K562 (cell line): ENCODE measurements around the gene ZNHIT6. TPM values are rescaled to one million over a fixed set of nuclear protein-coding genes. Genes with fewer than 3 reads are reported as not detected.

Experiments used
- CHAMP1 ChIP-seq: fragments of 450-650 bp; IDR thresholded peaks from 2 replicates; pipeline ENCODE4 v1.6.1; 2016; ENCODE audit warnings: mild to moderate bottlenecking
- CUX1 ChIP-seq: fragments of 200-800 bp; sonication (Bioruptor generic); IDR thresholded peaks from 2 replicates; pipeline ENCODE4 v1.6.1; 2016; ENCODE audit warnings: missing genetic modification characterization, missing compliant biosample characterization
- E2F3 ChIP-seq: fragments of 250-450 bp; sonication (Bioruptor Pico); IDR thresholded peaks from 2 replicates; pipeline ENCODE4 v1.4.0; 2020; ENCODE audit warnings: mild to moderate bottlenecking
- GABPB1 ChIP-seq: sonication (generic); formaldehyde crosslinking; IDR thresholded peaks from 2 replicates; pipeline ENCODE4 v1.8.0; 2022; ENCODE audit warnings: mild to moderate bottlenecking, missing genetic modification reagents
- KDM4B ChIP-seq, 2 experiments: fragments of 450-650 bp in 1 of 2; sonication (generic) in 1 of 2; IDR thresholded peaks; 2 replicates each; pipeline ENCODE4 v1.6.1; 2016 to 2017; ENCODE audit warnings: borderline replicate concordance in 2 of 2, antibody characterized with exemption in 1 of 2, low read depth in 1 of 2, mild to moderate bottlenecking in 1 of 2
- NFXL1 ChIP-seq: fragments of 450-650 bp; formaldehyde crosslinking; IDR thresholded peaks from 2 replicates; pipeline ENCODE4 v1.4.0; 2021; ENCODE audit warnings: mild to moderate bottlenecking
- RBFOX2 ChIP-seq: fragments of 200-400 bp; formaldehyde crosslinking; IDR thresholded peaks from 2 replicates; pipeline ENCODE4 v1.6.1; 2017; ENCODE audit warnings: low read depth, mild to moderate bottlenecking, low read length, moderate library complexity
- TBP ChIP-seq: optimal IDR thresholded peaks from 2 replicates; pipeline ENCODE3; 2011; ENCODE audit warnings: low read depth, low read length, improper control_type of control experiment
- ZFX ChIP-seq: sonication (generic); formaldehyde crosslinking; IDR thresholded peaks from 2 replicates; pipeline ENCODE4 v1.8.0; 2022; ENCODE audit warnings: mild to moderate bottlenecking, missing genetic modification reagents, moderate library complexity
- polyA plus RNA-seq, 8 experiments: library from polyadenylated mRNA; depleted of rRNA in 4 of 8; stranded (reverse) in 5 of 8; unstranded in 3 of 8; fragments of >200 nt; fragmentation: Nextera tagmentation in 2 of 8; fragmentation: Illumina TruSeq in 1 of 8; extraction: Ambion mirVana in 2 of 8; extraction: Trizol in 1 of 8; gene quantifications; 2 replicates each; pipeline versions ENCODE4 v1.2.1 to v1.2.3, GENCODE V29; 2011 to 2014; ENCODE audit warnings: inconsistent platforms in 1 of 8, missing spikeins in 1 of 8
- total RNA-seq, 7 experiments: library from RNA; depleted of rRNA in 6 of 7; stranded (reverse); fragments of >200 nt in 6 of 7; fragmentation: Illumina TruSeq in 2 of 7; extraction: Trizol in 2 of 7; gene quantifications; 2 replicates each; pipeline versions ENCODE4 v1.2.1 to v1.2.3, GENCODE V29; 2011 to 2021; ENCODE audit warnings: low replicate concordance in 1 of 7
- TF ChIP-seq, protein P1 (sequence below): fragments of 250-450 bp; sonication (Bioruptor Pico); IDR thresholded peaks from 2 replicates; pipeline ENCODE4 v1.5.0; 2021; ENCODE audit warnings: mild to moderate bottlenecking, borderline replicate concordance
- TF ChIP-seq, protein P2 (sequence below): sonication (generic); formaldehyde crosslinking; IDR thresholded peaks from 2 replicates; pipeline ENCODE4 v1.8.0; 2023; ENCODE audit warnings: mild to moderate bottlenecking, missing genetic modification reagents

Gene ZNHIT6
- total and polyA plus RNA-seq, 9 of the 15 experiments (the other 6 are each of a cell fraction or from before 2014, with no cell fraction given): 15.4 to 37.6 (median 21.7) TPM

DNA sequence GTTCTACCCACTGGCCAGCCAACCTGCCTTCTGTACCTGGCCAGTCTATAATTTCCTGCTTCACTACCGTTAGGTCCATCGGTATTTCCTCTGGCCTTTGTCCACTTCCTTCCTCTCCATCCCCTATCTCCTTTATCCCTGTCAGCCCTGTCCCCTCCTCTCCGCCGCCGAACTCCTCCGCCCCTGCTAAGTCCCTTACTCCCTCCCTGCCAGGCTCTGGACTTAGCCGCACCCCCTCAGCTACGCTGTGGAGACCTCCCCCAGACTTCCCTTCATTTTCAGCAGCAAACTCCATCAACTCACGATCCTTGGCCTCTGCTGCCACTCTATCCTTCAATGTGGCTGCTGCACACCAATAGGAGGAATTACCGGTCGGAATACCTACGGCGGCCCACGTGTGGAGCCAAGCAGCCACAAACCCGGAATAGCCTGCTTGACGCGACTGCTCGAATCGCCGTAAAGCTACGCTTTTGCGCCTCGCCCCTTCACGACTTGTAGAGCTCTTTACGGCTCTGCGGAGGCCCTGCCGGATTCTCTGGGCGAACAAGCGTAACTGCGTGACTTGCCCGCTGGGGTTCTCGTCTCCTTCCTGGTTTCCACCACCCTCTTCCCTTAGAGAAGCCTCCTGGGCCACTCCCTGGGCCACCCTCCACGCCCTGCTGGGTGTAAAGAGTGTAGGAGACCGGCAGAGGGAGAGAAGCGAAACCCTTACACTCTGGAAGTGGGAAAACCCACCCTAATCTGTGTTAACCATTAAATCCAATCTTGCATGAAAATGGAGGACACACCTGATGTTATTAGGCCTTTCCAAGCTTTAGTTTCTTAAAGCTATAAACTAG is at the start of gene ZNHIT6 (continued):
- TF ChIP-seq E2F3 (CRISPR knock-in tag) (no peak), CHAMP1 (peak; percentile 47; the same call in 1 of the 2 replicates), RBFOX2 (peak; percentile 84), GABPB1 (CRISPR knock-in tag) (peak; percentile 67), KDM4B (IDR thresholded peaks at IDR 0.05; ENCODE audit: borderline replicate concordance in 2 of 2, low read depth in 1 of 2) (no peak), CUX1 (no peak), ZFX (CRISPR knock-in tag) (peak; percentile 86), NFXL1 (CRISPR knock-in tag) (no peak), TBP (peak; percentile 40)
- TF ChIP-seq, protein P1, sequence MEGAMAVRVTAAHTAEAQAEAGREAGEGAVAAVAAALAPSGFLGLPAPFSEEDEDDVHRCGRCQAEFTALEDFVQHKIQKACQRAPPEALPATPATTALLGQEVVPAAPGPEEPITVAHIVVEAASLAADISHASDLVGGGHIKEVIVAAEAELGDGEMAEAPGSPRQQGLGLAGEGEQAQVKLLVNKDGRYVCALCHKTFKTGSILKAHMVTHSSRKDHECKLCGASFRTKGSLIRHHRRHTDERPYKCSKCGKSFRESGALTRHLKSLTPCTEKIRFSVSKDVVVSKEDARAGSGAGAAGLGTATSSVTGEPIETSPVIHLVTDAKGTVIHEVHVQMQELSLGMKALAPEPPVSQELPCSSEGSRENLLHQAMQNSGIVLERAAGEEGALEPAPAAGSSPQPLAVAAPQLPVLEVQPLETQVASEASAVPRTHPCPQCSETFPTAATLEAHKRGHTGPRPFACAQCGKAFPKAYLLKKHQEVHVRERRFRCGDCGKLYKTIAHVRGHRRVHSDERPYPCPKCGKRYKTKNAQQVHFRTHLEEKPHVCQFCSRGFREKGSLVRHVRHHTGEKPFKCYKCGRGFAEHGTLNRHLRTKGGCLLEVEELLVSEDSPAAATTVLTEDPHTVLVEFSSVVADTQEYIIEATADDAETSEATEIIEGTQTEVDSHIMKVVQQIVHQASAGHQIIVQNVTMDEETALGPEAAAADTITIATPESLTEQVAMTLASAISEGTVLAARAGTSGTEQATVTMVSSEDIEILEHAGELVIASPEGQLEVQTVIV: peak; percentile 98
- TF ChIP-seq, protein P2, sequence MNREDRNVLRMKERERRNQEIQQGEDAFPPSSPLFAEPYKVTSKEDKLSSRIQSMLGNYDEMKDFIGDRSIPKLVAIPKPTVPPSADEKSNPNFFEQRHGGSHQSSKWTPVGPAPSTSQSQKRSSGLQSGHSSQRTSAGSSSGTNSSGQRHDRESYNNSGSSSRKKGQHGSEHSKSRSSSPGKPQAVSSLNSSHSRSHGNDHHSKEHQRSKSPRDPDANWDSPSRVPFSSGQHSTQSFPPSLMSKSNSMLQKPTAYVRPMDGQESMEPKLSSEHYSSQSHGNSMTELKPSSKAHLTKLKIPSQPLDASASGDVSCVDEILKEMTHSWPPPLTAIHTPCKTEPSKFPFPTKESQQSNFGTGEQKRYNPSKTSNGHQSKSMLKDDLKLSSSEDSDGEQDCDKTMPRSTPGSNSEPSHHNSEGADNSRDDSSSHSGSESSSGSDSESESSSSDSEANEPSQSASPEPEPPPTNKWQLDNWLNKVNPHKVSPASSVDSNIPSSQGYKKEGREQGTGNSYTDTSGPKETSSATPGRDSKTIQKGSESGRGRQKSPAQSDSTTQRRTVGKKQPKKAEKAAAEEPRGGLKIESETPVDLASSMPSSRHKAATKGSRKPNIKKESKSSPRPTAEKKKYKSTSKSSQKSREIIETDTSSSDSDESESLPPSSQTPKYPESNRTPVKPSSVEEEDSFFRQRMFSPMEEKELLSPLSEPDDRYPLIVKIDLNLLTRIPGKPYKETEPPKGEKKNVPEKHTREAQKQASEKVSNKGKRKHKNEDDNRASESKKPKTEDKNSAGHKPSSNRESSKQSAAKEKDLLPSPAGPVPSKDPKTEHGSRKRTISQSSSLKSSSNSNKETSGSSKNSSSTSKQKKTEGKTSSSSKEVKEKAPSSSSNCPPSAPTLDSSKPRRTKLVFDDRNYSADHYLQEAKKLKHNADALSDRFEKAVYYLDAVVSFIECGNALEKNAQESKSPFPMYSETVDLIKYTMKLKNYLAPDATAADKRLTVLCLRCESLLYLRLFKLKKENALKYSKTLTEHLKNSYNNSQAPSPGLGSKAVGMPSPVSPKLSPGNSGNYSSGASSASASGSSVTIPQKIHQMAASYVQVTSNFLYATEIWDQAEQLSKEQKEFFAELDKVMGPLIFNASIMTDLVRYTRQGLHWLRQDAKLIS: 0 out of 2 replicates have a peak, but pooled peaks have one; percentile 23
